Loucy (cell line): ENCODE data around the gene MPZ.

Source experiments
- H2AFZ ChIP-seq: fragments of 200-600 bp; sonication (generic); 2 replicates; pipeline ENCODE4 v1.6.0; 2016; ENCODE audit warnings: antibody characterized with exemption, mild to moderate bottlenecking, low read length, moderate library complexity
- H3F3A ChIP-seq: fragments of 200-600 bp; 2 replicates; pipeline ENCODE4 v1.6.0; 2016; ENCODE audit warnings: antibody characterized with exemption, low read depth, mild to moderate bottlenecking
- H3K27me3 ChIP-seq: fragments of 200-600 bp; sonication (generic); 2 replicates; pipeline ENCODE4 v1.6.1; 2014; ENCODE audit warnings: low read length, mild to moderate bottlenecking; ENCODE audit not compliant: insufficient read depth, poor library complexity, severe bottlenecking
- H3K36me3 ChIP-seq: fragments of 200-600 bp; sonication (generic); 2 replicates; pipeline ENCODE4 v1.6.1; 2016; ENCODE audit warnings: low read length; ENCODE audit not compliant: insufficient read depth
- H3K4me1 ChIP-seq: fragments of 200-600 bp; sonication (generic); 2 replicates; pipeline ENCODE4 v1.5.1; 2014; ENCODE audit warnings: low read length, mild to moderate bottlenecking; ENCODE audit not compliant: insufficient read depth, poor library complexity, severe bottlenecking
- H3K4me2 ChIP-seq: fragments of 200-600 bp; sonication (generic); 2 replicates; pipeline ENCODE4 v1.6.0; 2014; ENCODE audit warnings: antibody characterized with exemption, low read length, low read depth, mild to moderate bottlenecking; ENCODE audit not compliant: poor library complexity, severe bottlenecking
- H3K4me3 ChIP-seq: fragments of 200-600 bp; sonication (generic); 2 replicates; pipeline ENCODE4 v1.5.1; 2014; ENCODE audit warnings: low read length, mild to moderate bottlenecking, mixed read lengths; ENCODE audit not compliant: poor library complexity, severe bottlenecking
- H3K79me2 ChIP-seq: fragments of 200-600 bp; sonication (generic); 2 replicates; pipeline ENCODE4 v1.6.1; 2014; ENCODE audit warnings: low read length; ENCODE audit not compliant: insufficient read depth
- H3K9ac ChIP-seq: fragments of 200-600 bp; sonication (generic); 2 replicates; pipeline ENCODE4 v1.6.0; 2014; ENCODE audit warnings: mild to moderate bottlenecking, low read depth, low read length, moderate library complexity; ENCODE audit not compliant: poor library complexity, severe bottlenecking
- H3K9me2 ChIP-seq: fragments of 200-600 bp; sonication (generic); replicated peaks from 2 replicates; pipeline ENCODE4 v1.6.1; 2016; ENCODE audit warnings: low read depth, low read length, mixed read lengths
- H3K9me3 ChIP-seq: fragments of 200-600 bp; sonication (generic); 2 replicates; pipeline ENCODE4 v1.6.1; 2014; ENCODE audit warnings: mild to moderate bottlenecking, antibody characterized with exemption, low read length, low read depth; ENCODE audit not compliant: insufficient read depth
- H4K20me1 ChIP-seq: fragments of 200-600 bp; sonication (generic); 2 replicates; pipeline ENCODE4 v1.6.0; 2014; ENCODE audit warnings: antibody characterized with exemption, low read length, mild to moderate bottlenecking; ENCODE audit not compliant: insufficient read depth, poor library complexity, severe bottlenecking
- CTCF ChIP-seq: fragments of 200-600 bp; sonication (generic); conservative IDR thresholded peaks from 2 replicates; pipeline ENCODE4 v1.5.1; 2014; ENCODE audit warnings: mild to moderate bottlenecking, antibody characterized with exemption, low read length
- EZH2phosphoT487 ChIP-seq: fragments of 200-600 bp; IDR thresholded peaks from 2 replicates; pipeline ENCODE4 v1.6.1; 2018; ENCODE audit warnings: antibody characterized with exemption, mild to moderate bottlenecking, moderate library complexity, borderline replicate concordance

Gene MPZ

GRCh38 chr1:161314201-161314981 lies 4.6 kb upstream of the MPZ start, which contains the start of gene SDHC:
Gene SDHC (plus strand): TSS chr1:161314381. CDS start chr1:161314406, 25 bp downstream.
- peak within 1 kb of the TSS; percentile 97 for H2AFZ ChIP-seq
- H3K36me3 ChIP-seq, result no peaks in the 10 kb centered on the region
- H3K4me2 ChIP-seq, result peak within 1 kb of the TSS; percentile 85
- peaks cover 7% of the 10 kb centered on the region for H3K4me1 ChIP-seq
- peak within 1 kb of the TSS; percentile 97 for H3K4me3 ChIP-seq
- no peaks in the 10 kb centered on the region for H3K9me3 ChIP-seq
- H3K79me2 ChIP-seq, result peaks cover 20% of the 10 kb centered on the region
- H3K9ac ChIP-seq, result peak within 1 kb of the TSS; percentile 92
- TF ChIP-seq EZH2phosphoT487, result no peak
- TF ChIP-seq CTCF, result peak; percentile 48
- H3K27me3 ChIP-seq, result no peaks in the 10 kb centered on the region
- H4K20me1 ChIP-seq, result no peaks in the 10 kb centered on the region
- no peaks in the 10 kb centered on the region for H3F3A ChIP-seq
- H3K9me2 ChIP-seq, result no peaks in the 10 kb centered on the region

DNA sequence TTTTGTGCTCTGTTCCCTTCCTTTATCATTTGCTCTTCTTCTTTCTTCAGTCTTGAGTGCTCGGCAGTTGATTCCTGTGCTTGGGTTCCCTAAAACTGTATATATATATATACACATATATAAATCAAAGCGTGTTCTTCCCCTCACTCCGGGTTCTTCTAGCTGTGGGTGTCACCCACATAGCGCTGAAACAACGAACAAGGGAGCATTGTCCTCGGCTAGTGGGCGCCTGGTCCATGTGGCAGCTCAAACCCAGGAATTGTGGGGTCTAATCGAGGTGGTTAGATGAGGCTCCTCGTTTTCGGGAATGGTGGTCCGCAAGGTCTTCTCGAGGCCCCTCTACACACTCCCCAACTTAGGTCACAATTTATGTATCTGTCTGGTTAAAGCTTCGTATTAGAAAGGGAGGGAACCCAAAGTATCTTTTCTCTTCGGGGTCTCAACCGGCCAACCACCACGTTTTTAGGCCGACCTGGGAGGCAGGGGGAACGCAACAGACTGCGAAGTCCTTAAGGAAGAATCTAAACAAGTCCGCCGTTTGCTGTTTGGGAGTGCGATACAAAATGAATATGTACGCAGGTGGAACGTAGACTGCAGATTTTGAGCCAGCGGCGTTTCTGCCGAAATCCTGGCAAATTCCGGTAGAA lies 3.9 kb upstream of the MPZ start:
- H3K9me2 ChIP-seq, result no peaks in the 10 kb centered on the region
- H4K20me1 ChIP-seq, result no peaks in the 10 kb centered on the region
- H3K4me1 ChIP-seq, result peaks cover 7% of the 10 kb centered on the region
- peak overlapping the region; percentile 92 for H3K9ac ChIP-seq
- peak overlapping the region; percentile 85 for H3K4me2 ChIP-seq
- no peaks in the 10 kb centered on the region for H3F3A ChIP-seq
- no peaks in the 10 kb centered on the region for H3K36me3 ChIP-seq
- peaks cover 20% of the 10 kb centered on the region for H3K79me2 ChIP-seq
- H3K9me3 ChIP-seq, result no peaks in the 10 kb centered on the region
- H2AFZ ChIP-seq, result peak overlapping the region; percentile 97
- no peak for TF ChIP-seq CTCF
- TF ChIP-seq EZH2phosphoT487, result no peak
- peak overlapping the region; percentile 97 for H3K4me3 ChIP-seq
- H3K27me3 ChIP-seq, result no peaks in the 10 kb centered on the region

DNA sequence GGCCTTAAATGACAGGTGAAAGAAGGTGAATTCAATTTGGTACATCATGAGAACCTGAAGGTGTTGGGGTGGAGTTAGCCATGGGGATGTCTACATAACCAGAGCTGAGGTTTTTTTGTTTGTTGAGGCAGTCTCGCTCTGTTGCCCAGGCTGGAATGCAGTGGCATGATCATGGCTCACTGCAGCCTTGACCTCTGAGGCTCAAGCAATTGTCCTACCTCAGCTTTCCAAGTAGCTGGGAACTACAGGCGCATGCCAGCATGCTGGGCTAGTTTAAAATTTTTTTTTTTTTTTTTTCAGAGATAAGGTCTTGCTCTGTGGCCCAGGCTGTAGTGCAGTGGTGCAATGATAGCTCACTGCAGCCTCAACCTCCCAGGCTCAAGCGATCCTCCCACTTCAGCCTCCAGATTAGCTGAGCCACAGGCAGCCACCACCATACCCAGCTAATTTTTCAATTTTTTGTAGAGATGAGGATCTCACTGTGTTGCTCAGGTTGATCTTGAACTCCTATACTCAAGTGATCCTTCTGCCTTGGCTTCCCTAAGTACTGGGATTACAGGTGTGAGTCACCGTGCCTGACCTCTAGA lies 1.9 kb upstream of the MPZ start:
- Histone ChIP-seq H3K27me3 (no peaks in the 10 kb centered on the region), H3K4me3 (no peak overlapping the region), H3F3A (peaks cover 7% of the 10 kb centered on the region), H3K79me2 (peaks cover 18% of the 10 kb centered on the region), H3K9ac (no peak overlapping the region), H2AFZ (no peak overlapping the region), H3K4me1 (peaks cover 15% of the 10 kb centered on the region), H3K36me3 (no peaks in the 10 kb centered on the region), H4K20me1 (no peaks in the 10 kb centered on the region), H3K9me2 (no peaks in the 10 kb centered on the region), H3K9me3 (no peaks in the 10 kb centered on the region), H3K4me2 (no peak overlapping the region)
- TF ChIP-seq CTCF (no peak), EZH2phosphoT487 (no peak)
